IPS-15b (cell line): ENCODE data around the gene ARHGEF11.

Experiments
- H3K27me3 ChIP-seq: one replicate; pipeline ENCODE4 v1.6.1; 2013; ENCODE audit warnings: low read length; ENCODE audit not compliant: control insufficient read depth, insufficient read depth
- H3K36me3 ChIP-seq: one replicate; pipeline ENCODE4 v1.6.1; 2013; ENCODE audit warnings: low read length; ENCODE audit not compliant: control insufficient read depth, insufficient read depth
- H3K4me1 ChIP-seq: one replicate; pipeline ENCODE4 v1.6.1; 2013; ENCODE audit warnings: mild to moderate bottlenecking, low read length; ENCODE audit not compliant: control insufficient read depth, insufficient read depth
- H3K4me3 ChIP-seq: one replicate; pipeline ENCODE4 v1.5.1; 2013; ENCODE audit warnings: low read depth, low read length
- H3K9ac ChIP-seq: one replicate; pipeline ENCODE4 v1.6.1; 2013; ENCODE audit warnings: low read depth, mild to moderate bottlenecking, low read length
- H3K9me3 ChIP-seq: one replicate; pipeline ENCODE4 v1.6.1; 2013; ENCODE audit warnings: mild to moderate bottlenecking, low read length; ENCODE audit not compliant: control insufficient read depth, insufficient read depth

ARHGEF11 gene

DNA sequence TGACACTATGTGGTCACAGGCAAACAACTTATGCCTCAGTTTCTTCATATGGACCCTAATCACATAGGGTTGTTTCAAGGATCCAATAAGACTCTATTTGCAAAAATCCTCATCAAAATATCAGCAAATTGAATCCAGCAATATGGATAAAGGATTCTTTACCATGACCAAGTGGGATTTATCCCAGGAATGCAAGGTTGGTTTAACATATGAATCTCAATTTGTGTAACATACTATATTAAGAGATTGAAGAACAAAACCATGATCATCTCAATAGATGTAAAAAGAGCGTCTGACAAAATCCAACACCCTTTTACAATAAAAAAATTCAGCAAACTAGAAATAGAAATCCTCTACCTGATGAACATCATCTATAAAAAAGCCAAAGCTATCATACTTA is 23.9 kb downstream of the ARHGEF11 start:
- H3K4me3 ChIP-seq = no peak overlapping the region
- H3K36me3 ChIP-seq = no peaks in the 10 kb centered on the region
- no peaks in the 10 kb centered on the region for H3K27me3 ChIP-seq
- H3K9ac ChIP-seq = no peak overlapping the region
- H3K4me1 ChIP-seq = no peaks in the 10 kb centered on the region
- H3K9me3 ChIP-seq = no peaks in the 10 kb centered on the region

DNA sequence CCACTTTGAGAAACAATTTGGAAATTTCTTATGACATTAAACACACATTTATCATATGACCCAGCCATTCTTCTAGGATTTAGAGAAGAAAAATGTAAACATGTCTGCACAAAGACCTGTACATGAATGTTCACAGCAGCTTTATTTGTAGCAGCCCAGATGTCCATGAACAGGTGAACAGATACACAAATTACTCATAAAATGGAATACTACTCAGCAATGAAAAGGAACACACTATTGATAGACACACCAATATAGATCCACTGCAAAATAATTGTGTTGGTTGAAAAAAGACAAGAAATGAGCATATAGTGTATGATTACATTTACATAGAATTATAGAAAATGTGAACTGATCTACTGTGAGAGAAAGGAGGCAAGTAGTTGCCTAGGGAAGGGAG is 26.1 kb downstream of the ARHGEF11 start:
- Histone ChIP-seq H3K4me1 (no peaks in the 10 kb centered on the region), H3K4me3 (no peak overlapping the region), H3K9ac (no peak overlapping the region), H3K36me3 (no peaks in the 10 kb centered on the region), H3K9me3 (no peaks in the 10 kb centered on the region), H3K27me3 (no peaks in the 10 kb centered on the region)

DNA sequence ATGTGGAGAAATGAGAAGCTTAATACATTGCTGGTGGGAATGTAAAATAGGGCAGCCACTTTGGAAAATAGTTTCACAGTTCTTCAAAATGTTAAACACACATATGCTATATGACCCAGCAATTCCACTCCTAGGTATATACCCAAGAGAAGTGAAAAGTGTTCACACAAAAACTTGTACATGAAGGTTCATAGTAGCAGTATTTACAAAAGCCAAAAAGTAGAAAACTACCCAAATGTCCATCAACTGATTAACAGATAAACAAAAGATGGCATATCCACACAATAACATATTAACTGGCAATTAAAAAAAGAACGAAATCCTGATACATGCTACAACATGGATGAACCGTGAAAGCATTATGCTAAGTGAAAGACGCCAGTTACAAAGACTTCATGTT is 33.7 kb downstream of the ARHGEF11 start:
- H3K36me3 ChIP-seq = no peaks in the 10 kb centered on the region
- no peak overlapping the region for H3K9ac ChIP-seq
- no peaks in the 10 kb centered on the region for H3K9me3 ChIP-seq
- no peaks in the 10 kb centered on the region for H3K4me1 ChIP-seq
- H3K27me3 ChIP-seq = no peaks in the 10 kb centered on the region
- H3K4me3 ChIP-seq = no peak overlapping the region

DNA sequence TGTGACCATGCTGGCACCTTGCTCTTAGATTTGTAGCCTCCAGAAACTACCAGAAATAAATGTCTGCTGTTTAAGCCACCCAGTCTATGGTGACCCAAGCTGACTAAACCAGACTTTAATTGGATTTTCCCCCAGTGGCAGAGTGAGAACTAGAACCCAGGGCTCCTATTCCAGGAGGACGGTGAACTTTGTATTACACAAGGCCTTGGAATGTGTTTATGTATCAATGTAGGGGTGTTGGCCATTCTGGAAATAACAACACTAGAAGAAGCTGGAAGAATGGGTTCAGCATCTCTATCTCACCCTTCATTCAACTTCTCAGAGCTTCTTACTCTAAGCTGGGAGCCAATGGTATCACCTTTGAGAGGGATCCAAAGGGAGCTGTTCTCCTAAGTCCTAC is 37.0 kb downstream of the ARHGEF11 start:
- no peak overlapping the region for H3K9ac ChIP-seq
- H3K4me1 ChIP-seq = peaks cover 10% of the 10 kb centered on the region
- H3K27me3 ChIP-seq = no peaks in the 10 kb centered on the region
- no peaks in the 10 kb centered on the region for H3K9me3 ChIP-seq
- no peak overlapping the region for H3K4me3 ChIP-seq
- no peaks in the 10 kb centered on the region for H3K36me3 ChIP-seq

DNA sequence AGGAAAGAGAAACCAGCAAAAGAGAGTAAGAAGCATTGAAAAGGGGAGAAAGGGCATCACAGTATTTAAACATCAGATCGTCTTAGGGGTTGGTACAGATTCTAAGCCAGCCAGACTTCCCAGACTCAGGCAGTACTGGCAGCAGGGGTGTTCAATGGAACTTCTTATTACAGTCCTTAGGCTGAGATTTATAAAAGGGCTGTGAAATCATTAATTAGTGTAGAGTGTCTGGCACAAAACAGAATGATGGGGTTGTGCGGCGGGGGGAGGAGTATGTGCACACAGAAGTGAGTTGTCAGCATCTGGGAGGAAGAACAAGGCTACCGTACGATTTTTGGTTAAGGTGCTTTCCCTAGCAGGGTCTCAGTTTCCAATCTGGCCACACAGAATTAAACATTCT is 38.2 kb downstream of the ARHGEF11 start:
- H3K9me3 ChIP-seq = no peaks in the 10 kb centered on the region
- H3K4me1 ChIP-seq = peaks cover 16% of the 10 kb centered on the region
- H3K9ac ChIP-seq = no peak overlapping the region
- H3K27me3 ChIP-seq = no peaks in the 10 kb centered on the region
- no peak overlapping the region for H3K4me3 ChIP-seq
- H3K36me3 ChIP-seq = no peaks in the 10 kb centered on the region

DNA sequence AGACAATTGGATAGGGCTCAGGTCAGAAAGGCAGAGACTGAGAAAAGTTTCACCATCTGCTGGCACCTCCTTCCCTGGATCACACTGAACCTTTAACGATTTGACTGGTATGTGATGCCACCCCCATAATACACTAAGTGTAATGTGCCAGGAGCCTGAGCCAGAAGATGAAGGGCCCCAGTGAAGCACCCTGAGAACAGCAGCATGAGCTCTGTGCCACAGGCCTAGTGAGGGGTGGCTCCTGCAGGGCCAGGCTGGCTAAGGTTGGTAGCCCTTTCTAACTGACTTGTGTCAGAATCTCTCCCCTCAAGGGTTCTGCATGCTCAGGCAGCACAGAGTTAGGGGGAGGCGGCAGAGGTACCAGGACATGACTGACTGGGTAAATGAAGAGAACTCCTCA is 38.9 kb downstream of the ARHGEF11 start:
- no peaks in the 10 kb centered on the region for H3K36me3 ChIP-seq
- H3K4me3 ChIP-seq = no peak overlapping the region
- H3K4me1 ChIP-seq = peaks cover 16% of the 10 kb centered on the region
- no peak overlapping the region for H3K9ac ChIP-seq
- H3K9me3 ChIP-seq = no peaks in the 10 kb centered on the region
- no peaks in the 10 kb centered on the region for H3K27me3 ChIP-seq

DNA sequence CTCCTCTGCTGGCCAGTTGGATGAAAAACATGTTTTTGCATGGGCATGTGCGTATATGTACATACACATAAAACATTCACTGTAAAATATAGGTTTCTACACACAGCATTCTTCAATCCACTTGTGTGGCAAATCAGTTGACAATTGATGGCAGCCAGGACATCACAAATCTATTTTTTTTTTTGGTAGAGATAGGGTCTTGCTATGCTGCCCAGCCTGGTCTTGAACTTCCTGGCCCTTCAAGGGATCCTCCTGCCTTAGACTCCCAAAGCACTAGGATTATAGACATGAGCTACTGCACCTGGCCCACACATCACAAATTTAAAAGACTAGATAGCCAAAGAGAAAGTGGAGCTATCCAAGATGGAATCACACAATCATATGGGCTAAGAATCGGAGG is 39.6 kb downstream of the ARHGEF11 start:
- H3K36me3 ChIP-seq = no peaks in the 10 kb centered on the region
- peaks cover 16% of the 10 kb centered on the region for H3K4me1 ChIP-seq
- H3K4me3 ChIP-seq = no peak overlapping the region
- no peaks in the 10 kb centered on the region for H3K27me3 ChIP-seq
- no peaks in the 10 kb centered on the region for H3K9me3 ChIP-seq
- H3K9ac ChIP-seq = no peak overlapping the region

DNA sequence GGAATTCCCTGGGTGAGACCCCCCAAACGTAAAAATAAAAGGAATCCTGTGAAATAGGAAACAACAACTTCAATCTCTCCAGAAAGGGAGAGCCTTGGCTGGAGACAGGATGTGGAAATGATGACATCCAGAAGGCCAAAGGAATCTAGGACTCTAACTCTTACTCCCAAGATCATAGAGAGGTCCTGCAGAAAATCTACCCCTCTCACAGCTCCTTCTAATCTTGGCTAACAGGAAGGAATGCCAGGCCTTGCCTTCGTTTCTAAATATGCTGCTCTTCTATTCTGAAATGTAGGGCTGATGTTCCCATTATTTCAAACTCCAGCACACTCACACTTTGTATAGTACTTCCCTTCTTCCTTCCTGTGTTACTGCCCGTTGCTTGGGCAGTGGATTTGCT is 40.7 kb downstream of the ARHGEF11 start:
- H3K36me3 ChIP-seq = no peaks in the 10 kb centered on the region
- H3K27me3 ChIP-seq = no peaks in the 10 kb centered on the region
- peaks cover 16% of the 10 kb centered on the region for H3K4me1 ChIP-seq
- no peak overlapping the region for H3K4me3 ChIP-seq
- no peak overlapping the region for H3K9ac ChIP-seq
- no peaks in the 10 kb centered on the region for H3K9me3 ChIP-seq

DNA sequence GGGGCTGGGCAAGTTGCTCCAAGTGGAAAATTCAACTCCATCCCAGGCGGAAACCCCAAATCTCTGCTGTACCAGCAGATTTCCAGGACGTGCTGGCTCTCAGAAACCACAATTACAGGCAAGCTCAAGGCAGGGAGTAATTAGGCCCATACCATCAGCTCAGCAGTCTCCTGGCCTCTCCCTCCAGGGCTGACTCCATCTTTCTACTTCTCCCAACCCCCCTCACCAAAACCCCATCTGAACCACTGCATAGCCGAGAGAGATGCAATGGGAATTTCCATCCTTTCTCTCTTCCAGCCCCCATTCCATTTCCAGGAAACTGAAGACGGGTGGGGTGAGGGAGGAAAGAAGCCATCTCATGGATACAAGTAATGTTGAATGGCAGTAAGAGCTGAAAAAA is 41.2 kb downstream of the ARHGEF11 start:
- no peak overlapping the region for H3K9ac ChIP-seq
- peaks cover 16% of the 10 kb centered on the region for H3K4me1 ChIP-seq
- H3K9me3 ChIP-seq = no peaks in the 10 kb centered on the region
- H3K27me3 ChIP-seq = no peaks in the 10 kb centered on the region
- no peaks in the 10 kb centered on the region for H3K36me3 ChIP-seq
- H3K4me3 ChIP-seq = no peak overlapping the region

DNA sequence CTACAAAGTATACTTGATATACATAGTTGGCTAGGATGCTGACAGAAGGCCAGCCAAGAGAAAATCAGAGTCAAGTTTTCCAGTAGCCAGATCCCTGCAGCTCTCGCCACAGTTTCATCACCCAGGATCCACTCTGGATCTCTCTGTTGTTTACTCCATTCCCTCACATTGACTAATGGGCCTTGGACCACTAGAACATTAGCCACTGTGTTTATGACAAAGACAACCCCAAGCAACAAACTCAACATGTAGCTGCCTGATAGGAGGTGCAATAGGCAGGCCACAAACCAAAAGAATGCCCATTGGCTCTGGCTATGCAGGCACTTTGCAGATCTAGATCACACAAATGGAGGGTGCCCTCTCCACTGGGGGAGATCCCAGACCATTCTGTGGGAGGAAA is 44.2 kb downstream of the ARHGEF11 start:
- H3K36me3 ChIP-seq = no peaks in the 10 kb centered on the region
- H3K4me3 ChIP-seq = no peak overlapping the region
- peaks cover 16% of the 10 kb centered on the region for H3K4me1 ChIP-seq
- no peak overlapping the region for H3K9ac ChIP-seq
- no peaks in the 10 kb centered on the region for H3K9me3 ChIP-seq
- H3K27me3 ChIP-seq = no peaks in the 10 kb centered on the region

DNA sequence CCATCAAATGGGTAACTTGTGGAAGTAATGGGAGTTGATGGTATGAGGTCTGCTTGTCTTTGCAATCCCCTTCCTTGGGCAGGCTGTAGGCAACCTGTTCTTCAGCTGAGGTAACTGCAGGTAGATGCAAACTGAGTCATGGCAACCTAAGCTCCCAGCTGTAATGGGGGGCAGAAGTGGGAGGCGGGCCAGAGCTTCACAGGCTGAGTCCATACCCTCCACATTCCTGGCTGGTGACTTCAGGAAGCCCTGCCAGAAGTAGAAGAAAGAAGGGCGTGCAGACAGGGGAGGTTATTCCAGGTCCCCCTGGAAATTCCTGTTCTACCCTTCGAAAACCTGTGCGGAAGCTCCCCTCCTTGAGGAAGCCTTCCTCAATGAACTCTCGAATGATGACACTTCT is 44.9 kb downstream of the ARHGEF11 start:
- H3K4me1 ChIP-seq = peaks cover 16% of the 10 kb centered on the region
- no peak overlapping the region for H3K4me3 ChIP-seq
- H3K9me3 ChIP-seq = no peaks in the 10 kb centered on the region
- no peaks in the 10 kb centered on the region for H3K36me3 ChIP-seq
- no peak overlapping the region for H3K9ac ChIP-seq
- H3K27me3 ChIP-seq = no peaks in the 10 kb centered on the region

DNA sequence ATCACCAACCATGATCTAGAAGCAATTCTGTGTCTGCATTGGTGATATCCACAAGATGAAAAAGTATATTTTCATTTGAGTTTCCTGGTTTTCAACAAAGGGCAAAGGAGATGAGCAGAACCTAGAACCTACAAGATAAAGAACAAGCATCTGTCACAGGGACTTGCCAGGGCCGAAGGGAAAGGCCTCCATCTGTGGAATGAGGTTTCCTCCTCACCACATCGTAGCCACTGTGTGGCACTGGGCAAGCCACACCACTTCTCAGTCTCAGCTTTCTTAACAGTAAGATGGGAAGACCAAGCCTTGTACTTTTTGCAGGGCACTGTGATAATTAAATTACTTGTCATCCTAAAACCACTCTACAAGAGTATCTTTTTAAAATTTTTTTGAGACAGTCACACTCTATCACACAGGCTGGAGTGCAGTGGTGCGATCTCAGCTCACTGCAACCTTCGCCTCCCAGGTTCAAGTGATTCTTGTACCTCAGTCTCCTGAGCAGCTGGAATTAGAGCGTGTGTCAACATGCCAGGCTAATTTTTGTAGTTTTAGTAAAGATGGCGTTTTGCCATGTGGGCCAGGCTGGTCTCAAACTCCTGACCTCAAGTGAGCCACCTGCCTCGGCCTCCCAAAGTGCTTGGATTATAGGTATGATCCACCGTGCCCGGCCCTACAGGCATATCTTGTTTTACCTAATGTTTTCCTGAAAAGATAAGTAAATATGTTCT is 45.8 kb downstream of the ARHGEF11 start:
- no peak overlapping the region for H3K9ac ChIP-seq
- no peak overlapping the region for H3K4me3 ChIP-seq
- no peaks in the 10 kb centered on the region for H3K9me3 ChIP-seq
- H3K4me1 ChIP-seq = peaks cover 14% of the 10 kb centered on the region
- no peaks in the 10 kb centered on the region for H3K27me3 ChIP-seq
- H3K36me3 ChIP-seq = no peaks in the 10 kb centered on the region
